Esophagus muscularis mucosa (tissue), 4 donors: Measurements from ENCODE around the gene PIK3C2G. TPM values are rescaled to one million over a fixed set of nuclear protein-coding genes. Genes with fewer than 3 reads are reported as not detected.

Experiments used
- DNase-seq: peaks from one replicate; pipeline ENCODE4 v3.0.0-alpha.2; 2017; ENCODE audit errors: extremely low spot score
- H3K27ac ChIP-seq, 4 donors: fragments of 200-600 bp; sonication (generic); replicated peaks in 1 of 4; 1 replicate in 3 of 4; 2 replicates in 1 of 4; pipeline ENCODE4 v1.5.1; 2016 to 2019; ENCODE audit warnings: mild to moderate bottlenecking in 1 of 4
- H3K27me3 ChIP-seq, 4 donors: fragments of 200-600 bp; sonication (generic); one replicate each; pipeline versions ENCODE4 v1.5.1 to v1.6.0; 2016 to 2019
- H3K36me3 ChIP-seq, 4 donors: fragments of 200-600 bp; sonication (generic); one replicate each; pipeline ENCODE4 v1.5.1; 2016 to 2019
- H3K4me1 ChIP-seq, 4 donors: fragments of 200-600 bp; sonication (generic); one replicate each; pipeline ENCODE4 v1.5.1; 2016 to 2019
- H3K4me3 ChIP-seq, 4 donors: fragments of 200-600 bp; sonication (generic); 1 replicate in 2 of 4; 2 replicates in 2 of 4; pipeline ENCODE4 v1.5.1; 2016 to 2019; ENCODE audit warnings: mild to moderate bottlenecking in 4 of 4, moderate library complexity in 1 of 4
- H3K9me3 ChIP-seq, 4 donors: fragments of 200-600 bp; sonication (generic); 1 replicate in 3 of 4; 2 replicates in 1 of 4; pipeline ENCODE4 v1.5.1; 2016 to 2019
- EP300 ChIP-seq: sonication (generic); formaldehyde crosslinking; IDR thresholded peaks from one replicate; pipeline ENCODE4 v1.6.1; 2017; ENCODE audit warnings: antibody characterized with exemption
- POLR2A ChIP-seq: fragments of 450-650 bp; IDR thresholded peaks from one replicate; pipeline ENCODE4 v1.6.1; 2017; ENCODE audit warnings: antibody characterized with exemption, moderate library complexity, mild to moderate bottlenecking, low read depth
- POLR2AphosphoS5 ChIP-seq, 2 donors: sonication (generic); formaldehyde crosslinking; IDR thresholded peaks; one replicate each; pipeline ENCODE4 v1.6.1; 2017; ENCODE audit warnings: antibody characterized with exemption in 2 of 2
- intact Hi-C: fragments of 100-400 bp; cut with DNase I; formaldehyde crosslinking; loops from one replicate; pipeline ENCODE4 v1.15.1; 2023
- total RNA-seq, 4 donors: library from RNA; depleted of rRNA; stranded (reverse); fragments of >200 nt; gene quantifications; one replicate each; pipeline versions ENCODE4 v1.1.0 to v1.2.1, GENCODE V29; 2016
- TF ChIP-seq, protein P1 (sequence below), 3 experiments: fragments of 200-600 bp in 2 of 3; fragments of 450-650 bp in 1 of 3; sonication (generic) in 2 of 3; IDR thresholded peaks; one replicate each; pipeline ENCODE4 v1.5.1; 2017 to 2019; ENCODE audit warnings: antibody characterized with exemption in 3 of 3, mild to moderate bottlenecking in 2 of 3, moderate library complexity in 1 of 3

Gene PIK3C2G
- total RNA-seq, 4 donors from 2014 or later: 0.06 to 1.2 (median 0.61) TPM

DNA sequence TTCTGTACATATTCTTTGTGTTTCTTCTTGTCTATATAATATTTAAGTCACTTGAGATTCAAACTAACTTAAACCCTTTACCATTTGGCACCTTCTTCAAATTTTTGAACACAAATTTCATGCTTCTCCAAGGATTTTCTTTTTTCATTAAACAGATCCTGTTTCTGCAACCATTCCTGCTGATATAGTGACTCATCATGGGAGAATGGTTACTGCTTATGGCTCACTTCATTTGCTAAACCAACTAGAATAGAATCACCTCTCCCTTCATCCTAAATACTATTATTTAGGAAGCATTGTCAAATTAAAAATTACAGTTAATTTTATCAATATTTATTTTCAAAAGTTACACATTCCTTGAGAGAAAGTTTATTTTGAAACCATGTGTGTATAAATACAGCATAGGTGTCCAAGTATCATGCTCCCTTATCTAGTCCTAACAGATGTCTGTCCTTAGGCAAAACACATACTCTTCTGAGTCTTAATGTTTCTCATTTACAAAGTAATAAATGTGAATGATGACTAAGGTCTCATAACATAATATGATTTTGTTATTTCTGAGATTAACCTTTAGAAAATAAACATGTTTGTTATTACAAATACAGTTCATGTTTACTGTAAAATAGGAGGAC, 435.8 kb downstream of the PIK3C2G start:
- Histone ChIP-seq H3K36me3 (no peaks in the 10 kb centered on the region), H3K27ac (no peak overlapping the region), H3K4me3 (no peak overlapping the region), H3K9me3 (no peaks in the 10 kb centered on the region), H3K4me1 (peaks cover 0 to 5% (median under 1%) of the 10 kb centered on the region in 4 donors), H3K27me3 (no peaks in the 10 kb centered on the region)
- intact Hi-C loops: no loop called here
- DNase-seq: no peak
- TF ChIP-seq POLR2AphosphoS5 (IDR thresholded peaks at IDR 0.05) (no peak), POLR2A (no peak), EP300 (no peak)
- TF ChIP-seq, protein P1, sequence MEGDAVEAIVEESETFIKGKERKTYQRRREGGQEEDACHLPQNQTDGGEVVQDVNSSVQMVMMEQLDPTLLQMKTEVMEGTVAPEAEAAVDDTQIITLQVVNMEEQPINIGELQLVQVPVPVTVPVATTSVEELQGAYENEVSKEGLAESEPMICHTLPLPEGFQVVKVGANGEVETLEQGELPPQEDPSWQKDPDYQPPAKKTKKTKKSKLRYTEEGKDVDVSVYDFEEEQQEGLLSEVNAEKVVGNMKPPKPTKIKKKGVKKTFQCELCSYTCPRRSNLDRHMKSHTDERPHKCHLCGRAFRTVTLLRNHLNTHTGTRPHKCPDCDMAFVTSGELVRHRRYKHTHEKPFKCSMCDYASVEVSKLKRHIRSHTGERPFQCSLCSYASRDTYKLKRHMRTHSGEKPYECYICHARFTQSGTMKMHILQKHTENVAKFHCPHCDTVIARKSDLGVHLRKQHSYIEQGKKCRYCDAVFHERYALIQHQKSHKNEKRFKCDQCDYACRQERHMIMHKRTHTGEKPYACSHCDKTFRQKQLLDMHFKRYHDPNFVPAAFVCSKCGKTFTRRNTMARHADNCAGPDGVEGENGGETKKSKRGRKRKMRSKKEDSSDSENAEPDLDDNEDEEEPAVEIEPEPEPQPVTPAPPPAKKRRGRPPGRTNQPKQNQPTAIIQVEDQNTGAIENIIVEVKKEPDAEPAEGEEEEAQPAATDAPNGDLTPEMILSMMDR (IDR thresholded peaks at IDR 0.05): no peak

Other genes starting within 250 kb of the PIK3C2G start
- gene RERGL, start 171.3 kb upstream of the PIK3C2G start, total RNA-seq: 1 to 10 TPM; 2.6 to 5.0 (median 4.1) TPM